ENCODE measurements around the gene PCDH1.
"Not testable (repeated sequence)": the region's sequence is repeated elsewhere in the genome, so short reads cannot be mapped to it uniquely, and the experiment has no call there.

The PCDH1 gene

DNA sequence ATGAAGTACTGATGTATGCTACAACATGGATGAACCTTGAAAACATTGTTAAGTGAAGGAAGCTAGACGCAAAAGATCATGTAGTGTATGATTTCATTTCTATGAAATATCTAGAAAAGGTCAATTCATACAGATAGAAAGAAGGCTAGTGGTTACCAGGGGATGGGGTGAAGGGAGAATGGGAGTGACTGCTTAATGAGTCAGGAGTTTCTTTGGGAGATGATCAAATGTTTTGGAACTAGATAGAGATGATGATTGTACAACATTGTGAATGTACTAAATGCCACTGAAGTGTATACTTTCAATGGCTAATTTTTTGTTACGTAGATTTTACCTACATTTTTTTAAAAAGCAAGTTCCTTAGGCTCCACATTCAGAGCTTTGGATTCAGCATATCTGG, 30.6 kb upstream of the PCDH1 start:
- Mint-ChIP-seq H3K4me3 (no peak overlapping the region), H3K9me3 (ENCODE audit: low read depth) (no peaks in the 10 kb centered on the region), H3K27ac (no peak overlapping the region), H3K4me1 (ENCODE audit: low read depth) (peaks cover 8% of the 10 kb centered on the region), H3K27me3 (peaks cover 13% of the 10 kb centered on the region), H3K36me3 (no peaks in the 10 kb centered on the region)

DNA sequence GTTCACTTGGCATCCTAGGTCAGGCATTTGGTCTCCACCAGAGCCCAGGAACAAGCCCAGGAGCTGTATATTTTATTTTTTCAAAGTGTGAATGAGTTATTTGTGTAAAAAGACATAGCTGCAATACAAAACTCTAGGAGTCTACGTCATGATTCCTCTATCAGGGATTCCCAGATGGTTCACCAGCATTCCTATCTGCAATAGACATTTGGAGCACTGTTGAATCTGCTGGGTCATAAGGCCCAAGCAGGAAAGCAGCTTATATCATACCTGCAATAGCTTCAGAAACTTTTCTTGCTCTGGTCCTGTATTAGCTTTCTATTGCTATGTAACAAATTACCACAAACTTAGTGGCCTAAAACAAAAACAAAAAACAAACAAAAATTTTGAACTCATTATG, 28.8 kb upstream of the PCDH1 start:
- H3K27me3 Mint-ChIP-seq = peaks cover 5% of the 10 kb centered on the region
- H3K27ac Mint-ChIP-seq = no peak overlapping the region
- no peaks in the 10 kb centered on the region for H3K4me1 Mint-ChIP-seq (ENCODE audit: low read depth)
- H3K36me3 Mint-ChIP-seq = no peaks in the 10 kb centered on the region
- no peaks in the 10 kb centered on the region for H3K9me3 Mint-ChIP-seq (ENCODE audit: low read depth)
- H3K4me3 Mint-ChIP-seq = no peak overlapping the region

DNA sequence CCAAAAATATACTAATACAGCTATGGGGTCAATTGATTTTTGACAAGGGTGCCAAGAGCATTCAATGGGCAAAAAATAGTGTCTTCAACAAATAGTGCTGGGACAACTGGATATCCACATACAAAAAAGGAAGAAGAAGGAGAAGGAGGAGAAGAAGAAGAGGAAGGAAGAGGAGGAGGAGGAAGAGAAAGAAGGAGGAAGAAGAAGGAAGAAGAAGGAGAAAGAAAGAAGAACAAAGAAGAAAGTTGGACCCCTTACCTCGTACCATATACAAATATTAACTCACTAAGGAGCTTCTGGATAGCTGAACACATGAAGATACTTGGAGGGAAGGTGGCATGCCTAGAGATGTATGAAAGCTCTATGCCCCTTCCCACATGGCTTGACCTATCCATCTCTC, 28.3 kb upstream of the PCDH1 start:
- Mint-ChIP-seq H3K4me1 (ENCODE audit: low read depth) (no peaks in the 10 kb centered on the region), H3K27ac (no peak overlapping the region)

DNA sequence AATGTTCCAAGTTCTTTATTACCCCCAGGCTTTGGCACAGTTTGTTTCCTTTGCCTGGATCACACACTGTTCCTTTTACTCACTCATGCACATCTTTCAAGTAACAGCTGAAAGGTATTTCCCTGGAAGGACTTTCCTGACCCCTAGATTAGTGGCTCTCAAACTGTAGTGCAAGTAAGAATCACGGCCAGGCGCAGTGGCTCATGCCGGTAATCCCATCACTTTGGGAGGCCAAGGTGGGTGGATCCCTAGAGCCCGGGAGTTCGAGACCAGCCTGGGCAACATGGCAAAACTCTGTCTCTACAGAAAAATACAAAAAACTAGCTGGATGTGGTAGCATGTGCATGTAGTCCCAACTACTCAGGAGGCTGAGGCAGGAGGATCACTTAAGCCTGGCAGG, 26.3 kb upstream of the PCDH1 start:
- Mint-ChIP-seq H3K36me3 (no peaks in the 10 kb centered on the region), H3K9me3 (ENCODE audit: low read depth) (no peaks in the 10 kb centered on the region), H3K4me3 (no peak overlapping the region), H3K4me1 (ENCODE audit: low read depth) (no peaks in the 10 kb centered on the region), H3K27me3 (peaks cover 9% of the 10 kb centered on the region), H3K27ac (no peak overlapping the region)

More for the DNA sequence above, 28.3 kb upstream of the PCDH1 start:
- no peaks in the 10 kb centered on the region for H3K36me3 Mint-ChIP-seq
- no peaks in the 10 kb centered on the region for H3K9me3 Mint-ChIP-seq (ENCODE audit: low read depth)
- peaks cover 9% of the 10 kb centered on the region for H3K27me3 Mint-ChIP-seq
- H3K4me3 Mint-ChIP-seq = no peak overlapping the region

DNA sequence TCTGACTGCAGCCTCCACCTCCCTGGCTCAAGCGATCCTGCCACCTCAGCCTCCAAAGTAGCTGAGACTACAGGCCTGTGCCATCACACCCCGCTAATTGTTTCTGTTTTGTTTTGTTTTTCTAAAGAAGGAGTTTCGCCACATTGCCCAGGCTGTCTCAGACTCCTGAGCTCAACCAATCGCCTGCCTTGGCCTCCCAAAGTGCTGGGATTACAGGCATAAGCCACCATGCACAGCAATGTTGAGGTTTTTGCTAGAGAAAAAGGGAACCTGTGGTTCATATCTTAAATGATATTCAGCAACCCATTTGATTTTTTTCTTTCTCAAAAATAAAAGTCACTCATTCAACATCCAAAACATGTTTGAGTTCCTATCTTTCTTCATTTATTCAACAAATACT, 25.1 kb upstream of the PCDH1 start:
- no peaks in the 10 kb centered on the region for H3K36me3 Mint-ChIP-seq
- no peaks in the 10 kb centered on the region for H3K4me1 Mint-ChIP-seq (ENCODE audit: low read depth)
- no peak overlapping the region for H3K27ac Mint-ChIP-seq
- no peaks in the 10 kb centered on the region for H3K9me3 Mint-ChIP-seq (ENCODE audit: low read depth)
- H3K4me3 Mint-ChIP-seq = no peak overlapping the region
- H3K27me3 Mint-ChIP-seq = peaks cover 9% of the 10 kb centered on the region

DNA sequence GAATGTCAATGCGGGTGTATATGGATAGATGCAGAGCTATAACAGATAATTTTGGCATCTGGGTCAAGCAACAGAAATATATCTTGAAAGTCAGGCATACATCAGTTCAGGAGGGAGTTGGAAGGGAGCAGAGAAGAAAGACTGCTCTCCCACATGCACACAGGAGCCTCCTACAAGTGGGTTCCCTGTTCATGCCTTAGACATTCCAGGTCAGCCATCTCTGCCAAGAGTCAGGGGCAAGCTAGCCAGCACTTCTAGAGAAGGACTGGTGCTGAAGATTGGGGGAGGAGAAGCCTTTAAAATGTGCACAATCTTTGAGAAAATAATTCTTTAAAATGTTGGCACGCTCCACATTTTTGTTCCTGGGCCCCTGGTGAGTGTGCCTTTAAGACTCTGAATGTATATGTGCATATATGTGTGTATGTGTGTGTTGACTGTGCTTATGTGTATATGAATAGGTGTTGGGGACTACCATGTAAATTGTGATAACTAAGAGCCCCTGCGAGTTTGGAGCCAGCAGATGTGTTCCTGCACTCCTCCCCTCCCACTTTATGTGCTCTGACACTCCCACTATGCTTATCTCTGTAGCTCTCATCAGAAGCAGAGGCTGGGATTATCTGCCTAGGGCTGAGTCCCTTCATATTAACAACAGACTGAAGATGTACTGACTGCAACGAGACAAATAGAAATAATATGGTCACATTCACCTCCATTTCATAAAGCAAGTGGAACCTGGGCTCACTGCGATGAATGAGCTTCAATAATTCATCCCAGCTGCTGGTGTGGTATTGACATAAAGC, 24.0 kb upstream of the PCDH1 start:
- Mint-ChIP-seq H3K4me1 (ENCODE audit: low read depth) (no peaks in the 10 kb centered on the region), H3K27ac (no peak overlapping the region), H3K27me3 (peaks cover 9% of the 10 kb centered on the region), H3K4me3 (no peak overlapping the region), H3K36me3 (no peaks in the 10 kb centered on the region), H3K9me3 (ENCODE audit: low read depth) (no peaks in the 10 kb centered on the region)

DNA sequence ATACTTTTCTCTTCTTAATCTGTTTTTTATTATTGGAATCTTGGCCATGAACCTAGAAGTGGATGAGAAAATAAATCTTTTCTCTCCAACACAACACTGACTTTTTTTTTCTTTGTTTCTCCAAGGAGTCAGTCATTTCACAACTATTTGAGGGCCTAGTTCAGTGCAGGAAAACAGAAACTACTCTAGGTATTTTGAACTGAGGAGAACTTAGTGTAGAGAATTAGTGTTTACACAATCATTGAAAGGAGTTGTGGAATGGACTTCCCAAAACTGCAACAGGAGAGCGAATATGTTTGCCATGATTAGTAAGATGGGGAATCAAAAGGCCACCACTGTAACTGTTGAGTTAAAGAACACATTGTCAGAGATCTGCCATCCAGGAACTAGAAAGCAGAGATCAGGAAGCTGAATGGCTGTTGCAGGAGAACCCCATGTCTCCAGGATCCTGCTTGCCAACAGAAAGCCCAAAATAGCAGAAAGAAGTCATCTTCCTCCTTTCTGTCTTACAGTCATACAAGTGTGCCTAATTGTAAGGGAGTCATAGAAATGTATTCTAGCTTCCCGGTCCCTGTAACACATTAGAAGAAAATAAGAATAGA, 20.3 kb upstream of the PCDH1 start:
- no peak overlapping the region for H3K4me3 Mint-ChIP-seq

DNA sequence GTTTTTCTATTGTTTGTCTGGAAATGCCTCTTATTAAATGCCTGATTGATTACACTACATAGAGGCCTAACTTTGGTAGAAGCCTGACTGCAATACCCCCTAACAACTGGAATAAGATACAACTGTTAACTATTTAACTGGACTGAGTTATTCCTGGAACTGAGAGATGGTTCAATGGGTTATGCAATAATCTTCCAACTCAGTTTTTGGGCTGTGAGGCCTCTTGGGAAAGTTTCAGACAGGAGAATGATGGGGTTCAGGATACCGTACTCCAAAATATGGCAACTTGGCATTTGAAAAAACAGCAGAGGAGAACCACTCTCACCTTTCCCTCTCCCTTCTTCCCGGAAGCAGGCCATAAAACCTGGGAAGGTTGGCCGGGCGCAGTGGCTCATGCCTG, 19.2 kb upstream of the PCDH1 start:
- Mint-ChIP-seq H3K9me3 (ENCODE audit: low read depth) (no peaks in the 10 kb centered on the region), H3K27ac (no peak overlapping the region), H3K36me3 (no peaks in the 10 kb centered on the region), H3K27me3 (peaks cover 6% of the 10 kb centered on the region), H3K4me3 (no peak overlapping the region), H3K4me1 (ENCODE audit: low read depth) (no peaks in the 10 kb centered on the region)

More for the DNA sequence above, 20.3 kb upstream of the PCDH1 start:
- peaks cover 6% of the 10 kb centered on the region for H3K27me3 Mint-ChIP-seq
- H3K27ac Mint-ChIP-seq = no peak overlapping the region
- H3K9me3 Mint-ChIP-seq (ENCODE audit: low read depth) = no peaks in the 10 kb centered on the region
- H3K36me3 Mint-ChIP-seq = no peaks in the 10 kb centered on the region
- H3K4me1 Mint-ChIP-seq (ENCODE audit: low read depth) = no peaks in the 10 kb centered on the region

DNA sequence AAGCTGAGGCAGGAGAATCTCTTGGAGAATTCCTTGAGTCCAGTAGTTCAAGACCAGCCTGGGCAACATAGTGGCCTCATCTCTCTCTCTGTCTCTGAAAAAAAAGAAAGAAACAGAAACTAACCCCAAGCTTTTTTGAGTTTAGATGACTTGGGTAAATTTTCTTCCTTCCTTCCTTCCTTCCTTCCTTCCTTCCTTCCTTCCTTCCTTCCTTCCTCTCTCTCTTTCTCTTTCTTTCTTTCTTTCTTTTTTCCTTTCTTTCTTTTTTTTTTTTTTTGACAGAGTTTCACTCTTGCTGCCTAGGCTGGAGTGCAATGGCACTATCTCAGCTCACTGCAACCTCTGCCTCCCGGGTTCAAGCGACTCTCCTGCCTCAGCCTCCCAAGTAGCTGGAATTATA, 12.2 kb upstream of the PCDH1 start:
- H3K36me3 Mint-ChIP-seq; H3K4me1 Mint-ChIP-seq (ENCODE audit: low read depth); H3K27ac Mint-ChIP-seq; H3K27me3 Mint-ChIP-seq; H3K4me3 Mint-ChIP-seq; H3K9me3 Mint-ChIP-seq (ENCODE audit: low read depth): not testable (repeated sequence)

DNA sequence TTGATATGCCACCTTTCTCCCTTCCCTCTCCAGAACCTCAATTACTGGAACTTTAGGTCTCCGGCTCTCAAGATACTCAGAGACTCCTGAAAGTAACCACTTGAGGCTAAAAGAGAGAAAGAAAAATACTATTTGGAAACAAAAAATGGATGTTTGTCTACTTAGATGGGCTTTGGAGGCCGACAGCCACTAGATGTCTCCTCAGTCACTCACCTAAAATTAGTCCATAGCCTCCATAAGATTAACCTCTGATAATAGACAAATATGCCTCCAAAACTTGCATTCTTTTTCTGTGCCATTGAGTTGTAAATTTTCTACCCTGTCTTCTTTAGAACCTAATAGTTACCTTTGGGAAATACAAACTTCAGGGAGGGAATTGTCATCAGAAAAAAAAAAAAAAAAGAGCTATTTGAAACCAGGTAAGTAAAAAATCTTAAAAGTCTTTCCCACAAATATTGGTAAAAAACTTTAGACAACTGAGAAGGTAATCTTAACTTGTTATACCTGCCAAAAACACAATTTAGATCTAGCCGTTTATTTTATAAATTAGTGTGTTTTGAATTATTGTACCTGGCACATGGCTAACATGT, 11.2 kb upstream of the PCDH1 start:
- Mint-ChIP-seq H3K27me3 (peaks cover 16% of the 10 kb centered on the region), H3K27ac (no peak overlapping the region), H3K4me1 (ENCODE audit: low read depth) (no peaks in the 10 kb centered on the region), H3K4me3 (no peak overlapping the region), H3K36me3 (no peaks in the 10 kb centered on the region), H3K9me3 (ENCODE audit: low read depth) (no peaks in the 10 kb centered on the region)

DNA sequence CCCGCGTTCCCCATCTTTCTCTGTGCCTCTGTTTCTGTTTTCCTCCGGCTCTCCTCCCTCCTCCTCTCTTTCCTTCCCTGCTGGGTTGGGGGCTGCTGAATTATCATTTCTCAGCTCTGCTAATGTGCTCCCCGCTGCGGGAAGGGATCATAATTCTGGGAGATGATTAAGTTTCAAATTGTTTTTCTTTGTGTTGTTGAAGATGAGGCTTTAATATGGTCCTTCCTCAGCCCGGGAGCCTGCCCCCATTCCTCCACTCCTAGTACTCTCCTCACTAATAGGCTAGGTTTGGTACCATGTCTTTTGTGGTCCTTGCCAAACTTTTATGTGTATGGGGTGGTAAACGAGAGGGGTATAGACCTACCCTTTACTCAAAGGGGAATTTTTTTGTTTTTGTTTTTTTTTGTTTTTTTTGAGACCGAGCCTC, 5.7 kb upstream of the PCDH1 start:
- Mint-ChIP-seq H3K27me3 (peaks cover 46% of the 10 kb centered on the region), H3K4me3 (no peak overlapping the region), H3K9me3 (ENCODE audit: low read depth) (no peaks in the 10 kb centered on the region), H3K27ac (no peak overlapping the region), H3K4me1 (ENCODE audit: low read depth) (peaks cover 9% of the 10 kb centered on the region), H3K36me3 (no peaks in the 10 kb centered on the region)

DNA sequence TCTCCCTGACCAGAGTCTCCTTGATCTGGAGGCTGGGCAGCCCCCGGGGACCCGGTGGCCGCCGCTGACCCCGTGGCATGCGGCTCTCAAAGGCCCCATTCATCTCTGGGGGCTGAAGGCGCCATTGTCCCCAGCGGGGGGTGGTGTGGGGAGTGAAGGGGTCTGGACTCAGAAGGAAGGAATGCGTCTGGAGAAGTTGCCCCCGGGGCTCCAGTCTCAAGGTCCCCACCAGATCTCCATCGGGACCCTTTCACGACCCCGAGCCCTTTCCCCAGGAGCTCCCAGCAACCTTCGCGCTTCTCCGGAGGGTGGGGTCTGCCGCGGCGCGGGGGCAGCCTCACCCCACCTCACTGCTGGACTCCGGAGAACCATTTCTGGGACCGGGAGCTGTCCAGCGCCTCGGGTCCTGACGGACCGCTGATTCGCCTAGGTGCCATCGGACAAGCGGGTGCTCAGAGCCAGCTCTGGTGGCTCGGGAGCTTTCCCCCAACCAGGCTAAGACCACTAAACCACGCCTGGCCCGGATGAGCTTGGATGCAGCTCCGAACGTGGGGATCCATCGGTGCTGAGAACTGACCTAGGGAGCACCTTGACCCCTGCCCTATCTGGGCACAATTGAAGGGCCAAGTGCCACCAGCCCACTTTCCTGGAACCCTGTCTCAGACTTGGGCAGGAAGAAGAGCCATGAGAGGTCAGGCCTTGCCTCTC, 5.1 kb upstream of the PCDH1 start:
- H3K36me3 Mint-ChIP-seq = no peaks in the 10 kb centered on the region
- no peak overlapping the region for H3K4me3 Mint-ChIP-seq
- H3K27ac Mint-ChIP-seq = no peak overlapping the region
- peaks cover 12% of the 10 kb centered on the region for H3K4me1 Mint-ChIP-seq (ENCODE audit: low read depth)
- H3K27me3 Mint-ChIP-seq = peaks cover 46% of the 10 kb centered on the region
- no peaks in the 10 kb centered on the region for H3K9me3 Mint-ChIP-seq (ENCODE audit: low read depth)

DNA sequence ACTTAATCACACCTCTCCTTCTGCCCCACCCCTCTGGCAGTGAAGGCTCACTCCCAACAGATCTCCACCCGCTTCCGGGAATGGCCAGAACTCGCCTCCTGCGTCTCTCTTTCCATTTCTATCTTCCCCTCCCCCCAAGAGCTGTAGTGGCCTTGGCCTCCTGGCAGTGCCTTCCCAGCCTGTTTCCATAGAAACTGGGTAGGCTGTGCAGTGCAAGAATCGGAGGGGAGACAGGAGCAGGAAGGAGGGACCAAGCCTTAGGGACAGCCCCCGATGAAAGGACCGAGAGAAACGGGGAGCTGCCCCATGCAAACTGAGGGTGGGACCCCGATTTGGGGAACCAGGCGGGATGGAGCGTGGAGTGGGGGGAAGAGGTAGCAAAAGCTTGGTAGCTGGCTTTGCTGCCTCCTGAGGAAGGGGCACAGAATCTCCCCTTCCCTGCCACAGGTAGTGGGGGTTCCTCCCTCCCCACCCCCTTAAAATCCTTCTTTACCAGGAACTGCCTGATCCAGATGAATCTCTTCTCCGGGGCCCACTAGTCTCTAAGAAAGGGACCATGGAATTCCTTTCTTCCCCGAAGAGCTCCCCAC, 4.5 kb upstream of the PCDH1 start:
- Mint-ChIP-seq H3K36me3 (no peaks in the 10 kb centered on the region), H3K4me1 (ENCODE audit: low read depth) (peaks cover 12% of the 10 kb centered on the region), H3K4me3 (no peak overlapping the region), H3K27ac (no peak overlapping the region), H3K9me3 (ENCODE audit: low read depth) (no peaks in the 10 kb centered on the region), H3K27me3 (peaks cover 46% of the 10 kb centered on the region)

DNA sequence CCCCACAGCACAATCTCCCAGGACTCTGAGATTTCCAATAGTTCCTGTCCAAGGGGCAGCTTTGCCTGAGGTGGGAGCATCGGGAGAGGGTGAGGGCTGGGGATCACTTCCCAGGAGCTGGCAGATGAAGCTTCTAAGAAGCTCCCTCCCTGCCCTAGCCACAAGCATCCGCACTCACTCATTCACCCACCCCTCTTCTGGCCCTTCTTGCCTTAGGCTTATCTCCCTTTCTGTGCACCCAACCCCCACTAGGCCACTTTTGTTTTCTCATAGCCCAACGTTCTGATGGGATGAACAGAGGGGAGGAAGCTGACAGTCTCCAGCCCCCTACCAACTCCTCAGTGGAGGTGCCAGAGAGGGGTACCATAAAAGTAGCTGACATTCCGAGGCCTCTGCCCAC, 3.7 kb upstream of the PCDH1 start:
- Mint-ChIP-seq H3K27ac (no peak overlapping the region), H3K36me3 (no peaks in the 10 kb centered on the region), H3K9me3 (ENCODE audit: low read depth) (no peaks in the 10 kb centered on the region), H3K27me3 (peaks cover 53% of the 10 kb centered on the region), H3K4me3 (no peak overlapping the region), H3K4me1 (ENCODE audit: low read depth) (peaks cover 19% of the 10 kb centered on the region)
